GM23248 (cell line): Measurements from ENCODE around the gene SUGCT.

Experiments used
- EZH2 ChIP-seq: fragments of 200-600 bp; sonication (generic); IDR thresholded peaks from 2 replicates; pipeline ENCODE4 v1.6.1; 2018; ENCODE audit warnings: antibody characterized with exemption, mild to moderate bottlenecking; ENCODE audit not compliant: insufficient read depth, poor library complexity, severe bottlenecking
- EZH2phosphoT487 ChIP-seq: fragments of 200-600 bp; sonication (generic); IDR thresholded peaks from 2 replicates; pipeline ENCODE4 v1.6.1; 2018; ENCODE audit warnings: antibody characterized with exemption, moderate library complexity, mild to moderate bottlenecking, low read depth; ENCODE audit not compliant: insufficient read depth

- TF ChIP-seq EZH2 (no peak), EZH2phosphoT487 (no peak)
Observed at GRCh38 chr7:40742270-40742669, 607.5 kb downstream of the SUGCT start.
